Renal cortex interstitium (tissue), 11 donors: ENCODE results near the gene LTBP2. TPM values are rescaled to one million over a fixed set of nuclear protein-coding genes. Genes with fewer than 3 reads are reported as not detected.

Experiments
- DNase-seq, 11 donors: peaks; one replicate each; pipeline ENCODE4 v3.0.0-alpha.2; 2013; ENCODE audit warnings: low read depth in 9 of 11, low spot score in 4 of 11; ENCODE audit errors: extremely low read depth in 1 of 11
- polyA plus RNA-seq, 3 donors: library from polyadenylated mRNA; unstranded; fragments of 120-200 nt; gene quantifications; one replicate each; pipeline ENCODE4 v1.2.1, GENCODE V29; 2013; ENCODE audit not compliant: insufficient read length in 3 of 3

The LTBP2 gene
- polyA plus RNA-seq, 3 donors: 2.5 to 6.0 (median 3.2) TPM

- no peak for DNase-seq
Observed at GRCh38 chr14:74596741-74597450, 15.1 kb downstream of the LTBP2 start.

GRCh38 chr14:74595006-74595735 is 16.9 kb downstream of the LTBP2 start:
- DNase-seq: no peak

- no peak for DNase-seq
Observed at GRCh38 chr14:74594606-74595005, 17.4 kb downstream of the LTBP2 start.

GRCh38 chr14:74594029-74594428 is 18.0 kb downstream of the LTBP2 start:
- no peak for DNase-seq

- no peak for DNase-seq
Observed at GRCh38 chr14:74593241-74593953, 18.6 kb downstream of the LTBP2 start.

GRCh38 chr14:74592476-74593201 is 19.4 kb downstream of the LTBP2 start:
- no peak for DNase-seq

- no peak for DNase-seq
Observed at GRCh38 chr14:74591899-74592298, 20.1 kb downstream of the LTBP2 start.

GRCh38 chr14:74591394-74591793 is 20.6 kb downstream of the LTBP2 start:
- DNase-seq: no peak

GRCh38 chr14:74589291-74589879 is 22.7 kb downstream of the LTBP2 start:
- no peak for DNase-seq

GRCh38 chr14:74587363-74587707 is 24.7 kb downstream of the LTBP2 start:
- no peak for DNase-seq

GRCh38 chr14:74586681-74587362 is 25.2 kb downstream of the LTBP2 start:
- no peak for DNase-seq

- DNase-seq: no peak
Observed at GRCh38 chr14:74585406-74586335, 26.4 kb downstream of the LTBP2 start.

GRCh38 chr14:74584951-74585350 is 27.1 kb downstream of the LTBP2 start:
- no peak for DNase-seq

GRCh38 chr14:74583689-74584434 is 28.2 kb downstream of the LTBP2 start:
- no peak for DNase-seq

- no peak for DNase-seq
Observed at GRCh38 chr14:74582910-74583581, 29.0 kb downstream of the LTBP2 start.

GRCh38 chr14:74580275-74580672 is 31.8 kb downstream of the LTBP2 start:
- no peak for DNase-seq
